Measurements from ENCODE around the gene TIGD7.

The TIGD7 gene

DNA sequence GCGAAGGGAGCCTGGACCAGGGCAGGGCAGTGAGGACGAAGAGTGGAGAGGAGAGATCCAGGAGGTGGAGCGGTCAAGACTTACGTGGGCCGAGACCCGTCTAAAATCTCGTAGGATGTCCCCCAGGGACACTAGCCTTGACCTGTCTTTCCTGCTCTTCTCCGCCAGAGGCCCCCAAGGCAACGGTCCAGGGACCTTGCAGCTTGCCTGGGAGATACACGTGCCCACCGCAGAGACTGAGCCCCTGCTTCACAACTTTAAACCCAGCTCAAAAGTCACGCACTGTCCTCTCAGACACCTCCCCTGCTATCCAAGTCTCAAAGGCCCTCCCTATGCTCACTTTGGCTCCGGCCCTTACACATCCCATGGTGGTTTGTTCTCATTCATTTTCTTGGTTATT, 9.4 kb downstream of the TIGD7 start:
- no peak for DNase-seq (ENCODE audit: insufficient read length, low spot score)
- no peak for TF ChIP-seq CTCF (IDR thresholded peaks at IDR 0.05; ENCODE audit: insufficient read depth, missing control alignments)
- no peak for FAIRE-seq

GRCh38 chr16:3295209-3295608, 10.0 kb downstream of the TIGD7 start:
- DNase-seq (ENCODE audit: insufficient read length, low spot score) (no peak), FAIRE-seq (no peak)
- no peak for TF ChIP-seq CTCF (IDR thresholded peaks at IDR 0.05; ENCODE audit: insufficient read depth, missing control alignments)

DNA sequence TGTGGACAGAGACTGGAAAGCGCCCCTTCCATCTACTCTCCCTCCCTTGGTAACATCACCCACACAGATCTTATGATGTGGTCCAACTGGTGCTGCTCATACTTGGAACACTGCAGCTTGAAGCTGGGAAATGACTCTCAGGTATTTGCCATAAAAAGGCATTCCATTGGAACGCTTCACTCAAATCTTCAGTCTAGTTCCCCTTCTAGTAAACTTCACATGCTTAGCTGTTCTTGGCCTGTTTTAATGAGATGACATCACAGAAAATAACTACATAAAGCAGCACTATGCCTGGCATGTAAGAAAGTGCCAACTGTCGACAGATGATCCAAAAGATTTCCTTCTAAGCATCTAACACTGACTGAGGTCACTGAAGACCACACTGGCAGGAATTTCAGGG, 12.6 kb downstream of the TIGD7 start:
- no peak for FAIRE-seq
- no peak for TF ChIP-seq CTCF (IDR thresholded peaks at IDR 0.05; ENCODE audit: insufficient read depth, missing control alignments)
- DNase-seq (ENCODE audit: insufficient read length, low spot score) = no peak

GRCh38 chr16:3289998-3290673, 15.1 kb downstream of the TIGD7 start:
- FAIRE-seq (no peak), DNase-seq (ENCODE audit: insufficient read length, low spot score) (no peak)
- TF ChIP-seq CTCF (IDR thresholded peaks at IDR 0.05; ENCODE audit: insufficient read depth, missing control alignments) = no peak

DNA sequence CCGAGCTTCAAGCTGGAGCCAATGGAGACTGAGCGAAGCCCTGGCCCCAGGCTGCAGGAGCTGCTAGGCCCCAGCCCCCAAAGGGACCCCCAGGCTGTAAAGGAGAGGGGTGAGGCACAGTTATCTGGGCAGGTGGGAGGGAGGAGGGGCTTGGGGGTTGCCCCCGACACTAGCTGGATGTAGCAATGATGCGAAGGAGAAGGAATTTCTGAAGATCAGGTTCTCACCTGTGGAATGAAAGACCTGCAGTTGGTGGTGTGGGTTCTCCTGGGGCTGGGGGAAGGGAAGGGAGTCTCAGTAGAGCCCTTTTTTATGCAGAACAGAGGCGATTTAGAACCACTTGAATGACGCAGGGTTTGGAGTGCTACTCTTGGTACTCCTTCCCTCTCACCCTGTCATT, 20.1 kb downstream of the TIGD7 start:
- DNase-seq (ENCODE audit: insufficient read length, low spot score) = no peak
- FAIRE-seq = no peak
- no peak for TF ChIP-seq CTCF (IDR thresholded peaks at IDR 0.05; ENCODE audit: insufficient read depth, missing control alignments)

GRCh38 chr16:3283543-3284447, 21.4 kb downstream of the TIGD7 start:
- TF ChIP-seq CTCF (IDR thresholded peaks at IDR 0.05; ENCODE audit: insufficient read depth, missing control alignments) = no peak
- DNase-seq (ENCODE audit: insufficient read length, low spot score) = no peak
- FAIRE-seq = no peak
